Placental epithelial cell (primary cell): ENCODE results near the gene MFNG. TPM values are rescaled to one million over a fixed set of nuclear protein-coding genes. Genes with fewer than 3 reads are reported as not detected.

Experiments used
- total RNA-seq: library from RNA; depleted of rRNA; stranded (reverse); fragments of >200 nt; gene quantifications from 2 replicates; pipeline ENCODE4 v1.2.3, GENCODE V29; 2012

Gene MFNG, protein sequence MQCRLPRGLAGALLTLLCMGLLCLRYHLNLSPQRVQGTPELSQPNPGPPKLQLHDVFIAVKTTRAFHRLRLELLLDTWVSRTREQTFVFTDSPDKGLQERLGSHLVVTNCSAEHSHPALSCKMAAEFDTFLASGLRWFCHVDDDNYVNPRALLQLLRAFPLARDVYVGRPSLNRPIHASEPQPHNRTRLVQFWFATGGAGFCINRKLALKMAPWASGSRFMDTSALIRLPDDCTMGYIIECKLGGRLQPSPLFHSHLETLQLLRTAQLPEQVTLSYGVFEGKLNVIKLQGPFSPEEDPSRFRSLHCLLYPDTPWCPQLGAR
- not detected in 2 replicates for total RNA-seq

DNA sequence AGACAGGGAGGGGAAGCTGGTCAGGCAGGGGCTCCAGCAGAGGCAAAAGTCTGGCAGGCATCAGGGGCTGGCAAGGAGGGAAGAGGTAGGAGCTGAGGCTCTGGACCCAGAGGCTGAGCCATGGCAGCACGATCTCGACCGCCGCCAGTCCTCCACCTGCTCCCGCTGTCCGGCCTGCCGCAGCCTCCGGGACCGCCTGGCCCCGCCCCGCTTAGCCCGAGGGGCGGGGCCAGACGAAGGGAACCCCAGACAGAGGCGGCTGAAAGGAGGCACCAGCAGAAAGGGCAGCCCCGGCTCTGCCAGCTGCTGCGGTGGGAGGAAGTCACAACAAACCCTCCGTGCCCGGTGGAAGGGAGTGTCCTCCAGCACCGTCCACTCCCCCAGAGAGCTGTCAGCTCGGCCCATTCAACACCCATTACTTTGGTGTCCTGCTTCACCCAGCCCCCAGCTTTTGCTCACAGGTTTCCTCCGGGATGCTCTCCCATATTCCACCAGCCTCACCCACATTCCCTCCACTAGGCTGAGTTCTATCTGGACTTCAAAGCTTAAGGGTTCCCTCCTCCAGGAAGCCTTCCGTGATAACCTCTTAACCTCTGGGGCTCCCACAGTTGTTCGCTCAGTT lies at the start of gene MFNG:
MFNG (minus strand) TSS at position 161 of the 622 bp plus-strand sequence. CDS start 207 bp downstream, outside the sequence.

DNA sequence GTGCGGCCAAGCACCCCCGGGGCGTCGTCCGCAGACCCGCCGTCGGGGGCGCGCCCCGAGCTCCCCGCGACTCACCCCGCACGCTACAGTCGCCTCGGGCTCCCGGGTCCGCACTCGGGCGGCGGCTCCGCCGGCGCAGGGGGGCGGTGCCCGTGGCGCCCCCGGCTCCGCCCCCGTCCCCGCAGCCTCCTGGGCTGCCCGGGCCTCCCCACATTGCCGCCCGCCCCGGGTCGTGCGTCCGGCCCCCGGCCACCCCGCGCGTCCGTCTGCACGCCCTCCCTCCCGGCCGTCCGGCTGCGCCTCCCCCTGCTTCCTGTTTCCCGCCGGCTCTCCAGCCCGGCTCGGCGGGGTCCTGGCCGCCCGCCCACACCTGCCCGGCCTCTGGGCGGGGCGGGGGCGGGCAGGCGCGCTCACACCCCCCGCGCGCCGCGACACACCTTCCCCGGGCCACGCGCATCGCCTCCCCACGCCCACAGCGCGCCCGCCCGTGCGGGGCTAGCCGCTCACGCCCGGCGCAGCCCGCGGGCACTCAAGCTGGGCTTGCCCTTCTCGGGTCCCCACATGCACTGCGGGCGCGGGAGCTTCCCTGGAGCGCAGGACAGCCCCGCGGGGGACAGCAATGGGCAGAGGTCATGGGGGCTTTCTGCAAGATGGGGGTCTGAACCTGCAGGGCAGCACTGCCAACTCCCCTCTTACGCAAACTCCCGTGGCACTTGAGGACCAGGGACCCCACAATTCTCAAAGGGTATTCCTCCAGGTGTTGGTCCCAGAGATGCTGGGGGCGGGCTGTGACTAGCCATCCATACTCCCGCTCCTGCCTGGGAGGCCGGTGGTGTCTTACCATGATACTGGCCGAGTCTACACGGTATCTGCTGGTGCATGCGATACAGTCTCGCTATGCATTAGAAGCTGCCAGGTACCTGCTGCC lies 33.3 kb upstream of the MFNG start, which contains the start of gene CARD10:
CARD10 (minus strand) TSS at position 148 of the 928 bp plus-strand sequence. CDS start 215 bp downstream, outside the sequence.

DNA sequence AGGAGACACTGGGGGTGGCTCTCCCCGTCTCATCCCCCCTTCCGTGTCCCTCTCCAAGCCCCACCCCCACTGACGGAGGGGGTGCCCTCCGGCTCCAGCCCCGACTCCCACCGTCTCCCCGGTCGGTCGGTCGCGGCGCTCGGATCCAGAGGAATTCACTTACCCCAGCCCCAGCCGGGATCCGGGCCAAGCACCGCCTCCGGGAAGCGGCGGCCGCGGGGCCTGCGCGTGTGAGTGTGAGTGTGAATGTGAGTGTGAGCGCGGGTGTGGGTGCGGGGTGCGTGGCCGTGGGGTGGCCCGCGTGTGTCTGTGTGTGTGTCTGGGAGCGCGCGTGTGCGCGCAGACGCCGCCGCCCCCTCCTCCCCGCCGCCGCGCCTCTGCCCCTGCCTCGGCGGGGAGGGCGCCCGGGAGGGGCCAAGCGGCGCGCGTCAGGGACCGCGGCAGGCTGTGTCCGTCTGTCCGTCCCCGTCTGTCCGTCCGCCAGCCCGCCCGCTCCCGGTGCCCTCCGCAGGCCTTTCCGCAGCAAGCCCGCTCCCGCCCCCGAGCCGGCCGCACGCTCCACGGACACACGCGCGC lies 59.0 kb downstream of the MFNG start, which contains the start of gene ELFN2:
ELFN2 (minus strand) TSS at position 345 of the 576 bp plus-strand sequence. CDS start 51,945 bp downstream, outside the sequence.

Other genes starting within 250 kb of the MFNG start
- 11.0 and 22.4 TPM in 2 replicates for gene RAC2, start 242.1 kb downstream of the MFNG start, total RNA-seq
- gene CYTH4, start 203.9 kb downstream of the MFNG start, total RNA-seq: not detected in 2 replicates
- not detected in 2 replicates for gene ELFN2, start 58.9 kb downstream of the MFNG start, total RNA-seq
- 16.5 TPM in 2 replicates for gene CARD10, start 33.0 kb upstream of the MFNG start, total RNA-seq
- 14.9 and 15.7 TPM in 2 replicates for gene CDC42EP1, start 74.1 kb upstream of the MFNG start, total RNA-seq
- gene LGALS2, start 93.7 kb upstream of the MFNG start, total RNA-seq: not detected in 2 replicates
- gene GGA1, start 122.5 kb upstream of the MFNG start, total RNA-seq: 42.7 and 45.5 TPM in 2 replicates
- 14.6 and 17.7 TPM in 2 replicates for gene SH3BP1, start 153.3 kb upstream of the MFNG start, total RNA-seq
- gene PDXP, start 172.3 kb upstream of the MFNG start, total RNA-seq: 2.0 and 4.0 TPM in 2 replicates
- gene LGALS1, start 189.3 kb upstream of the MFNG start, total RNA-seq: 646 and 1,209 TPM in 2 replicates
- 10.6 and 20.2 TPM in 2 replicates for gene NOL12, start 200.0 kb upstream of the MFNG start, total RNA-seq
- 104 and 127 TPM in 2 replicates for gene TRIOBP, start 210.7 kb upstream of the MFNG start, total RNA-seq